Activated naive CD4-positive, alpha-beta T cell treated with anti-CD3 and anti-CD28 coated beads, Interleukin-2, amount 50 U/mL, for 16 hours (primary cell): ENCODE results near the gene CLGN.
A peak's percentile ranks its signal among the peaks of the same experiment; 100 is the strongest.

Source experiments
- DNase-seq: peaks from one replicate; pipeline ENCODE4 v3.0.0-alpha.2; 2020

Gene CLGN

DNA sequence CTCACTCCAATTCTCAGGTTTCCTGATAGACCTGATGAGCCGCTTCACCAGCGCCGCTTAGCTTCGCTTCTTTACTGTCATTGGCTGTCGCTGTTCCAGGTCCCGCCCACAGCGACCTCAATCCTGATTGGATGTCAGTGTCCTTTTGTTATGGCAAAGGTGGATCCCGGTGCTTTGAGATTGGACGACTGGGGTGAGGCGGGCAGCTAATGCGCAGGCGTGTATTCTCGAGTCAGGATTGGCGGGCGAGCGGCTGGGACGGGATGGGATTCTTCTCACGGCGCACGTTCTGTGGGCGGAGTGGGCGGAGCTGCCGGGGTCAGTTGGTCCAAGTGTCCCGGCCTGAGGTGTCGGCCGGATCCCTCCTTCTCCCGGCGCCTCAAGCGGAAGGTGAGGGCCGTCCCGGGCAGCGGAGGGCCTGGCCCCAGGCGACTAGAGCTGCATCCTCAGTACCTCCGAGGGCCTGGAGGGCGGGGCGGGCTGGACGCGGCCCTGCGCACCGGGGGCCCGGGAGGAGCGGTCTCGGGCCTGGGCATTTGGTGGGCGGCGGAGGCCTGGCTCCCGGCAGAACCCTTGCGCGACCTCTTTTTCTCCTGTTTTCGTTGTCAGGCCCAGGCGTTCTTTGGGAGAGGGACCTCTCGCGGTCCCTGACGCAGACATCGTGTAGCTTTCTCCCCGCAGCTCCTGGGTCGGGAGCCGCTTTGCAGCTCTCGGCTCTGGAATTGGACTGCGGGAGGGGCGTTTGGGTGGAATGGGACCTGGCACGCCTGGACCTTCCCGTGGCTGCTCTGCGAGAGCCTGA is 53.9 kb downstream of the CLGN start, which contains the start of gene SCOC:
Gene SCOC, plus strand, starts transcription at position 319 of the 802 bp plus-strand sequence. CDS start 5,525 bp downstream, outside the sequence.
- peak; percentile 97 for DNase-seq

DNA sequence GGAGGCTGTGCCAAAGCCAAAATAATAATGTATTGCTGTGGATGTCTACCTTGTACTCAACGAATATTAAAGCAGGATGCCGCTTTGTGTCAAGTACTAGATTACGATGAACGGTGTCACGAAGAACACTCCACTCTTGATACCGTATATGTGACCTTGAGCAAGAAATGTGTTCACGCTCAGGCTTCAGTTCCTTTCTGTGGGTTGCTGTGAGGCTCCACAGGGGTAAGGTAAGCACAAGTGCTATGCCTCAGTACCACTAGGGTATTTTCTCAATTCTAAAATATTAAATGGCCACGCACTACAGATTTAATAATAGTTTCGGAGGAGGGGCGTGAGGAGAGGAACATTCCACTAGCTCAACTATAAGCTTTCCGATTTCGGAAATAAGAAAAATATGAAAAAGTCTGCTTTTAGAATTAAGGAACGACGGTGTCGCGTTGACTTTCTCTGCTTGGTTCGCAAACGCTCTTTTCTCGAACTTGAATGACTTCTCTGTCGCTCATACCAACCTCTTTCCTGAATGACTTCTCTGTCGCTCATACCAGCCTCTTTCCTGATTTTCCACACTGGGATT is 54.6 kb downstream of the CLGN start:
- peak; percentile 38 for DNase-seq

DNA sequence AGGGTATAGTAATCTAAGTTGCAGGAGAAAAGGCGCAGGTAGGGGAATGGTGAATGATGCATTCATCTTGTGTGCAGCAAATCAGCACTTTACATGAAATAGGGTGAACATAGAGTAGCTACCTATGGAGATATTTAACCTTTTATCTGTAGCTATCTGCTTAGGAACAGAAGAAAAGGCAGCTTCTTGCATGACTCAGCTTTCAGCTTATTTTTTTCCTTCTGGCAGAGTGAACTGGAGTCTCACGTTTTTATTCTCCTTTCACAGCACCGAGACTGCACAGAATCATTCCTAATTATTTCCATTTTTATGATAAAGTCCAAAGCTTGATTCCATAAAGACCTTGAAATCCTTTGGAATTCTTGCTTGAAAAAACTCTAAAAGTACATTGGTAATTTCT is 58.8 kb downstream of the CLGN start:
- DNase-seq: no peak

DNA sequence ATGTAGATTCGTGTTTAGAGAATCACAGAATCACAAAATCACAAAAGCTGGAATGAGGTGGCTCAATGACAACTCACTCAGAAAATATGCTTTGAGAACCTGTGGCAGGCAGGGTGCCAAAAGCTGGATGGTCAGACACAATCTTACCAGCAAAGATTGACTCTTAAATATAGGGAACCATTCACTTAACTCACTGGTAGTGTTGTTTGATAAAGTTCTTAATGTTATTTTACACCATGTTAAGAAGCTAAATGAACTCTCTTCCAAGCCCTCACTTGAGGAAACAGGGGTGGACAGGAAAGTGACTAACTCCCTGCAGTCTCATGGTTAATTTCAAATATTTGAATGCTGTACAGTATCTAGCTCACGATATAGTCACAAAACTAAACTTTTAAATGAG is 59.7 kb downstream of the CLGN start:
- DNase-seq: no peak

DNA sequence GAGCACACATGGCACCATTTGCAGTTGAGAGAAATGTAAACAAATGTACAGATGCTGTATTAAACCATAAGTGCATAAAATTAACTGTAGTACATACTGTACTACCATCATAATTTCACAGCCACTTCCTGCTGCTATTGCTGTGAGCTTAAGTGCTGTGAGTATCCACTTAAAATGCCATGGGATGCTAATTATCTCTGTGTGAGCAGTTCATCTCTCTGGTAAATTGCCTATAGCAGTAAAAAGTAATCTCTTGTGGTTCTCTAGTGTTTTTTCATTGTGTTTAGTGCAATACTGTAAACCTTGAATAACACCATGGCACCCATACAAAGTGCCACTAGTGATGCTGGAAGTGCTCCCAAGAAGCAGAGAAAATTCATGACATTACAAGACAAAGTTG is 63.9 kb downstream of the CLGN start:
- no peak for DNase-seq

DNA sequence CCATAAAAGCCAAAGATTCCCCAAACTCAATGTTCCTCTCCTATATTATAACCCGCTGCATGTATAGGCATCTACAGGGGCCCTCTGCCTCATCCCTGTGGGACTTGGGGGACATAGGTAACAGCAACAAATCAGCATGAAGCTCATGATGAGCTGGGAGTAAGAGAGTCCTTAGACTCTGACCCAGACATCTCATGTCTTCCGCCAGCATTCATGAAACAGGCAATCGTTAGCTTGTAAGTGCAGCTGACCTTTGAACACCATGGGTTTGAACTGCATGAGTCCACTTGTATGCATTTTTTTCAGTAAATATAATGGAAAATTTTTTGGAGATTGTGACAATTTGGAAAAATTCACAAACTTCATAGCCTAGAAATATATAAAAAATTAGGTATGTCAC is 64.4 kb downstream of the CLGN start:
- no peak for DNase-seq

DNA sequence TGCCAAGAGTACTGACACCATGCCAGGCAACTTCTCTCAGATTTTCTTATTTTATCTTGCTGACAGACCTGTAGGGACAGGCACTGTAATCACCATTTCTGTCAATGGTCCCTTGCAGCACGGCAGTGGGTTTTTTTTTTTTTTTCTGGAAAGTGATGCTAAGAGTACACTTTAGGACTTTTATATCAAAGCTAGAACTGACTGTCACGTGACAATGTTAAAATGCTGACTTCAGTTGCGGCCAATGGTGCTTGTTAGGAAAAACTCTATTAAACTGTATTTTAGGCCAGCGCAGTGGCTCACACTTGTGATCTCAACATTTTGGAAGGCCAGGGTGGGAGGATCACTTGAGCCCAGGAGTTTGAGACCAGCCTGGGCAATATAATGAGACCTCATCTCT is 66.3 kb downstream of the CLGN start:
- no peak for DNase-seq

DNA sequence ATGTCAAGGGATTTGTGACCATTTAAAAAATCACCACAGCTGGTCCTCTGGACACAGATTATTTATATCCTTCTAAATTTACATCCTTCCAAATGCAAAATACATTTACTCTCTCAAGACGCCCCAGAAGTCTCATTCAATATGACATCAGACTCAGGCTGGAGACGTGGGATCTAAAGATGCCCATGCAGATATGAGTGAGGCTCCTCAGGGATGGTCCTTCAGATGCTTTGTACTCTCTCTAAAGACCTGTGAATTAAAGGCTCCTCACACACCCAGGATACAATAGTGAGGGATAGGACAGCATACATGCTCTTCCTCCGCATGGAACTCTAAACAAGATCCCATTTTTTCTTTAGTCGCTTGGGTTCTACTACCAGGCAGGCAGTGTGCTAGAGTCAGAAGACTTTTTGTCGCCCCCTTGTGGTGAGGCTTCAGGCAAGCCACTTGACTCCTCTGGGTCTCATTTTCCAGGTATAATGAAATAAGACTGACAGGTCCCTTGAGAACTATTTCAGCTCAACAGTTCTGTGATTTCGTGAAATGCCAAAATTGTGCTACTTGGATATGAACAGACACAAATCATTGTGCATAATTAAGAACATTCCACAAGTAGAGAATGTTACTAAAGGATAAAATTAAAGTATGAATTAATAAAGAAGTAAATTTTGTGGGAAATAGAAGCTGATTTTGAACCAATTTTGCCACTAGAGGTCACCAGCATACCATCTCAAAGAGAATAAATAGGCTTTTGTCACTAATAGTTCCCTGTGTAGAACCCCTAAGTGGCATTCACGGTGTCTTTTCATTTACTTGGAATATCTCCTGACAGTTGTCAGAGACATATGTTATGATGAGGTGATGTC is 67.7 kb downstream of the CLGN start:
- DNase-seq: peak; percentile 79

DNA sequence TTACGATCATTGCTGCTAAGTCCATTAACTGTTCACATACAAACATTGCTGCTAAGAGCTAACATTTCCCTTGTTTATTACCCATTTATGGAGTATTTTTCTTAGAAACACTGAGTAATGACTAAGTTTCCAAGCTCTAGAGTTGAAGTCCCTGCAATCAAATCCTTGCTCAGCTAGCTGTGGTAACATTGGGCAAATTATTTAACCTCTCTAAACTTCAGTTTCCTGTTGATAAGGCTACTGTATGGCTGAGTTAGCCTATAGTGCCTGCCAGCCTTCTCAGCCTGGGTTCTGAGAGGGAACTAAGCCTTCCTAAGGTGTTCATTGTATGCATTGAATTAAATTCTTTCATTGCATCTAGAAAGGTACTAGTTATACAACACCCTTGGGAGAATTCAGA is 69.2 kb downstream of the CLGN start:
- no peak for DNase-seq

DNA sequence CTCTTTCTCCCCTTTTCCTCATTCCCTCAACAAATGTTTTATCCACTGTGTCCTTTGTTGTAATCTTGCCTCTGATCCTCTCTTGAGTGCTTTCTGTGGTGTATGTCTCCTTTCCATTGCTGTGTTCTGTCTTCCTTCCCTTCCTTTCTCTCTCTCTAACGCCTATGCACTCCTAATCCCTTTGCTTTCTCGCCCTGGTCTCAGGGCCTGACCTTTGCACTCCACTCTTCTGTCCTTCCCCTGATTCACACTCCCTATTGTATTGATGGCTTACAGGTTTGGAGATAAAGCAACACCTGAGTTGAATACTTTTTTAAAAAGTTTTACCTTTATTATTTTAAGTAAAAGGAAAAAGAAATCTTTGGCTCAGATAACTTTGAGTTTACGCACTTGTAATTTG is 69.6 kb downstream of the CLGN start:
- DNase-seq: no peak

DNA sequence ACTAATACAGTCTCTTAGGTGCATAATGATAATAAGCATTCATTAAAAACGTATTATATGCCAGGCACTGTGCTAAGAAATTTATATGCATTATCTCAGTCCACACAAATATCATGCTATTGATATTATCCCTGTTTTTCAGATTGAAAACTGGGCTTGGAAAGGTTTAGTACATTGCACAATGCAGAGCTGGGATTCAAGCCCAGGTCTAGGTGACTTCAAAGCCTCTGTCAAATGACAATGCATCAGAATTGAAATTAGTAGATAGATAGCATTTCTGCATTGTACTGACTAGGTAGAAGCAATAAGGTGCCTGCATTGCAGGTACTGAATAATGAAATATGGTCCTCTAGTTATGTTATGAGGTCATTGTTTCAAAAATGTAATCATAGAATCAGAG is 72.2 kb downstream of the CLGN start:
- no peak for DNase-seq

DNA sequence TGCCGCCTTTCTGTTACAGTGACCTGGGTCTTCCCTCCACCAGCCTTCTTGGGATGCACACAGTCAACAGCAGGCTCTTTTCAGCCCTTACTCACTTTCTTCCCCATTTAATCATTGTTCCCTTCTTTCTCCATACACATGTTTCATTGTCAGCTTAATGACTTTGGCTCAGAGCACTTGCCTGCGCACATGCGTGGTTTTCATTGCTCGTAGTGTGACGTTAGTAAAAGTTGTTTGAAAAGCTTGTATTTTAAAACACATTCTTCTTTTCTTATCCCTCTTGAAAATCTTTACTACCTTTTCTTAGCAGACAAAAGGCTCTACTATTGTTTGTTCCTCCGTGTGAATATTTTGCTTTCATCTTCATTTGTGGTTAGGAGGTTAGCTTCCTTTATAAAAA is 73.7 kb downstream of the CLGN start:
- no peak for DNase-seq

DNA sequence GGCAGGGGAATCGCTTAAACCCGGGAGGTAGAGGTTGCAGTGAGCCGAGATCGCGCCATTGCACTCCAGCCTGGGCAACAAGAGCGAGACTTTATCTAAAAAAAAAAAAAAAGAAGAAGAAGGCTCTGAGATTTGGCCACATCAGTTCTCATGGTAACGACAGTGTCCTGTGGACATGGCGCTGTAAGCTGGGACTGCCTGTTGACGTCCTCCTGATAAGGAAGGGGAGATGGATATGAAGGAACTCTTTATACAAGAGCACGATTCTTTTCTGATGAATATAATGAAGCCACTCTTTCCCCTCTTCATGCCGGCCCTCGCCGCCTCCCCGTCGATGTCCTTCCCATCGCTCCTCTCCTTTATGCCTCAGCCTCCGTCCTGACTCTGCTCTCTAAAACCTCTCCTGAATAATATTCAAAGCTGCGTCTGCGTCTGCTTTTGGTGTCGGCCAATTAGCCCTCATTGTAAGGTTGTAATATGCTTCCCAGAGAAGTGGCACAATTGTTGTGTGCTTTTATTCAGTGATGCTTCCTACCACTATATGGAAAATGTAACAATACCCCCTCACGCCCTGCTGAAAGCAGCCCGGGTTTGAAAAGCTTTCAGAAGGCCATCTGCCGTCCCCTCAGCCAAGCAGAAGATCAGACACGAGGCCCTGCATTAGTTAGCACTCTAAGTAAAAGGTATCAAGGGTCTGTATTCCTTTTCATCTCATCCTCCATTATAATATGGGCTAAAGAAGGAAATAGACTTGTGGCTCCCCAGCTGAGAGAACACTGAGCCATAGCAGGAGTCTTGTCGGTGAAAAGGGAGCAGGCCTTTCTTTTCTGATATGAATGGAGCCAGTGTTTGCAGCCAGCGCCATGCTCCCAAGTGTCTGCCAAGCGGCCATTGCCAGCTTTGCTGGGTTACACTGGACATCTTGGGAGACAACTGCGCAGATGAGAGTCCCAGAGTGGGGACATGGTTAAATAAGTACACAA is 76.1 kb downstream of the CLGN start:
- no peak for DNase-seq

DNA sequence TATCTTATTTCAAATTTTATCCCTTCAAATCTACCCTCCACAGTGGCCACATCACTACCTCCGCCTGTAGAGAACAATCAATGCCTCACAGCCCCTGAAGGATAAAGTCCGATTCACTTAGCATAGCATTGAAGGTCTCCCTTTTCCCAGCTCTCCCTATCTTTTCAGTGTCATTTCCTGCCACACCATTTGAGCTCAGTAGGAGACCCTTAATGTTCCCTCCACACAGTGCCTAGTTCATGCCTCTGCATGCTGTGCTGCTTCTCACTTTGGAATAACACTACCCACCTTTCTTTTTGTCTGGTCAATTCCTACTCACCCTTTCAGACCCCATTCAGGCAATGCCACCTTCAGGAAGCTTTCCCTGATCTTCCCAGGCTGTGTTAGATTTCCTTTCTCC is 77.6 kb downstream of the CLGN start:
- no peak for DNase-seq

DNA sequence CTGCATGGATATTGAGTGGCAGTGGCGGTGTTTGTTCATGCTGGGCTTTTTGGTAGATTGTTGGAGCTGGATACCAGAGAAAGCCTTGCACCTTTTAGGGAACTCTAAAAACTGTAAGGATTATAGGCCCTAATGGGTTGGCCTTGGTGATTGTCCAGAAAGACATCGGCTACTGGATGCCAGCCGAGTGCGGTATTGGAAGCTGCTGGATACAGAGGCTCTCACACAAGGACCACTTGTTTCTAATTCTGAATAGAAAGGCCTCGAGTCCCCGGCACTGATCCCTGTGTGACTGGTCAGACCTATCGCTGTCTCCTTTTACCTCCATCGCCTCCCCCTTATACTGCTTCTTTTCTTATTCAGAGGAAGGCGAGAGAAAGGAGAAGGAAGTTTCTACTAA is 81.3 kb downstream of the CLGN start:
- no peak for DNase-seq

DNA sequence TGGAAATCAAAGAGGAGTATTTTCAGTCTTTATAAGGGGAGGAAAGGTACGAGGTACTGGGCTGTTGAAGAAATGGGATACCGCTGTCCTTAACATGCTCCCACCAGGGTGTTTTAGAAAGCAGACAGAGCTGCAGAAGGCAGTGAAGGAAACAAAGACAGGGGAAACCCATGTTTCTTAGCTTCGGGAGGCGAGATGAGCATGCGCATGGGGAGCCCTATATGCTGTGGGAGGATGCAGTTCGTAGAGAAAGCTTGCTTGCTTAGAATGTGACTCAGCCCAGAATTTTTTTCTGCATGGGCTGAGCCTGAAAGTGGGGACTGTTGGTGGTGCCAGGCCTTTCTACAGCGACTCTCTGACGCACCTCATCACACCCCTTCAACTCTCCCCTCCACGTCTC is 82.8 kb downstream of the CLGN start:
- no peak for DNase-seq

DNA sequence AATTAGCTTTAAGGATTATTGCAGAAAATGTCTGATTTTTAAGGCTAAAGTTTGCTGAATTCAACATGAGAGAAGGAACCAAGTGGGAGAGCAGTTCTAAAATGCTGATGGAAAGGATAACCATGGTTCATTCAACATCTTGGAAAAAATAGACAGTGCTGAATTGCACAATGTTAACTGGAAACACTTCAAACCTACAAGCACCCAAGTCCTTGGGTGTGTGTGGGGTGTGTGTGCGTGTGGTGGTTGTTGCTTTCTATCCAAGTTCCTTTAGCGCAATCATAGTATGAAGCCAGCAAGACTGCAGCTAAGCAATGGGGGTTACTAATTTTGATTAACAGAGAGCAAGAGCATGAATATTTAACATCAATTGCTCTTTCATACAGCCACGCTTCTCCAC is 83.3 kb downstream of the CLGN start:
- no peak for DNase-seq

DNA sequence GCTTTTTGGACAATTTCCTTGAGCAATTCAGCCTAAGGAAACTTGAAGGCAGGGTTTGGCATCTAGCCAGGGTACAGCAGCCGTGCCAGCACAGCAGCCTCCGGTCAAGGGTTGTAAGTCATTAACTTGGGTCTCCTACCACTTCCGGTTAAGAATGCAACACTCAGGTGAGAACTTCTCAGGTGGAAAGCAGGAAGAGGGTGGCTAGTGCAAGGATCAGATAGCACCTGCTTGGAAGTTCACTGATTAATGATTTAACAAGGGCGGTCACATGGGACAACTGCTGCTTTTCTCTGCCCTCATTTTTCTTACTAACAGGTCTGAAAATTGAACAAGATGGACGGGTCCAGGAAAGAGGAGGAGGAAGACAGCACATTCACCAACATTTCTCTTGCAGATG is 84.1 kb downstream of the CLGN start:
- DNase-seq: no peak

DNA sequence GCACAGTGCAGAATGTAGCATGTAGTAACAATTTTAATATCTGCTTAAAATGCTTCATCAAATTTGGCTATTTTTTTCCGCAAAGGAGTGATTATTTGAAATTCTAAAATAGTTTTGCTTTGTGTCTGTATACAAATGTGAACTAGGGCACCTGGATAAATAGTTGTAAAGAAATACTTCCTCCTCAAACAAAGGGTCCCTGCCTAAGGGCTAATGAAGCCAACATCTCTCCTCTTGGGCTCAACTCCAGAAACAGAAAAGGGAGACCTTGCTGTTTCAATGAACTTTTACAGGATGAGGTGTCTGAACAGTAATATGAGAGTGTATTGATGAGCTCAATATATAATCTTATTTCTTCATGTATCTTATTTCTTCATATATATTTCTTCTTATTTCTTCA is 84.8 kb downstream of the CLGN start:
- DNase-seq: no peak
